Measurements from ENCODE around the gene NOTCH3.

NOTCH3 gene

DNA sequence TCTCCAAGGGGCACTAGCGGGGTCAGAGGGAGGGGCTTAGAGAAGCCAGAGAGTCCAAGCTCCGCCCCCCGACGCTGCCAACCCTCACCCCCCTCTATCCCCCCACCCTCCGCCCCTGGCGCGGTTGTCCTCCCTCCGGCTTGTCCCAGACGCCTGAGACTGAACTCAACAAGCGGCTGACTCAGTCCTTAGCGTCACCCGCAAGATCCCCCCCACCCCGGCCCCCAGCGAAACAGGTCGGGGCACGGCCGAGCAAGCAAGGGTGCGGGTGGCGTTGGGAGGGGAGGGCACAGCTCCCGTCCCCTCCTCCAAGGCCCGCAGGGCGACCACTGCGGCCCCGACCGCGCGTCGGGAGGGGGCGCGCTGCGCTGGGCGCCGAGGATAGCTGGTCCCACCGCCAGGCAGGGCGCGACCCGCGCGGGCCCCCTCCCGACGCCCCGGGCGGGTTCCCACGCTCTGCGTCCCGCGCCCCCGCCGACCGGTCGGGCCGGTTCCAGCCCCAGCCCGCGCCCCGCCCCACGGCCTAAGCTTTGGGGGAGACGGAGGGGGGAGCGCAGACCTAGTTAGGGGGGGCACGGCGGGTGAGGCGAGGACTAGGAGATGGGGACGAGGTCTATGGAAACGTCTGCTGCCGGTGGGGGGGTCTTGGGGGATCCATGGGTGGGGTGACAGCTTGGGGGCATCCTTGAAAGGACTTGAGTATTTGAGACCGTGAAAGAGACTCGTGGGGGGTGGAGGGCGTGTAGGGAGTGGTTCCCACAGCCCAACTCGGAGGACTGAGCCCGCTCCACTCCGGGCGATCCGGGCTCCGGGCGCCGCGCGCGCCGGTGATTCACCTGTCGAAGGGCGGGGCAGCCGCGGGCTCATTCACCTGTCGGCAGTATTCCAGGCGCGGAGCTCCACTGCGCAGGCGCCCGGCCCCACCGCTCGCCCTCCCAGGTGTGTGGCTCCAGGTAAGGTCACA, 5.1 kb downstream of the NOTCH3 start:
- DNase-seq, result peak in 1 of 2 donors; percentile 22

- no peak for DNase-seq
Observed at GRCh38 chr19:15194938-15195337, 5.9 kb downstream of the NOTCH3 start.

DNA sequence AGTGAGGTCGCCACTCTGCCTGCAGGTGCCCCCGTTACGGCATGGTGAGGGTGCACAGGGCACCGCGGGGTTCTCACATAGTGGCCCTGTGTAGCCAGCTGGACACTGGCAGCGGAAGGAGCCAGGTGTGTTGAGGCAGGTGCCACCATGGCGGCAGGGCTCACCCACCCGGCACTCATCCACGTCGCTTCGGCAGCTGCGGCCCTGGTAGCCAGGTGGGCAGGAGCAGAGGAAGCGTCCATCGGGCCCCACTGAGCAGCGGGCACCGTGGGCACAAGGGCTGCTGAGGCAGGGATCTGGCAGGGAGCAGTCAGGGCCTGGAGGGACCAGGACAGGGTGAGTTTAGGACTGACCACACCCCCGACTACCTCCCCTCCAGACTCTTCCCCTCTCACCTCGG, 8.8 kb downstream of the NOTCH3 start:
- no peak for DNase-seq

- no peak for DNase-seq
Observed at GRCh38 chr19:15191514-15191913, 9.3 kb downstream of the NOTCH3 start.

- no peak for DNase-seq
Observed at GRCh38 chr19:15188851-15189250, 11.9 kb downstream of the NOTCH3 start.

GRCh38 chr19:15187026-15188007, 13.5 kb downstream of the NOTCH3 start:
- no peak for DNase-seq

GRCh38 chr19:15185188-15185587, 15.6 kb downstream of the NOTCH3 start:
- no peak for DNase-seq

DNA sequence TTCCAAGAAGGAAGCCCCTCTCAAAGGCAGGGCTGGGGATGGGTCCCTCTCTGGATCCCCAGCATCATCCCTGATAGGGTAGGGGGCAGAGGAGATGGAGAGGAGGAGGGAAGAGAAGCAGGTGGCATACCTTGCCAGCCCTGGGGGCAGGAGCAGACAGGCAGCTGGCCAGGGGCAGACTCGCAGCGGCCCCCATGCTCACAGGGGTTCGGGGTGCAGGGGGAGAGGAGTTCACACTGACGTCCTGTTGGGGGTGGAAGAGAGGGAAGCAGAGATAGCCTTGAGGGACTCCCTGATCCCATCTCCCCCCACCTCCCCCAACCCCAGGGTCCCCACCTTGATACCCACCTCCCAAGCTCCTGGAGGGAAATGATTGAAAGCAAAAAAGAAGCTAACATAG, 16.0 kb downstream of the NOTCH3 start:
- DNase-seq, result no peak

DNA sequence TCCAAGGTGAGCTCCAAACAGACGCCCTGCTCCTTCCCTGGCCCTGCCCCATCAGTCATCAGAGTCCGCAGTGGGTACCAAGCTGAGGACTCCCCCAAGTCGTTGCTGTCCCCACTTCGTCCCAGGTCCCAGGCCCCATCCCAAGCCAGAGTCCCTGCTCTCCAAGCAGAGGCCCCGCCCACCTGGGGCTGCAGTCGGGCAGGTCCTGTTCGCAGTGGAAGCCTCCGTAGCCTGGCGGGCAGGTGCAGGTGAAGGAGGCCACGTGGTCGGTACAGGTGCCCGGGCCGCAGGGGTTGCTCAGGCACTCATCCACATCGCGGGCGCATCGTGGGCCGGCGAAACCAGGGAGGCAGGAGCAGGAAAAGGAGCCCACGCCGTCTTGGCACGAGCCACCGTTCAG, 19.4 kb downstream of the NOTCH3 start:
- no peak for DNase-seq

DNA sequence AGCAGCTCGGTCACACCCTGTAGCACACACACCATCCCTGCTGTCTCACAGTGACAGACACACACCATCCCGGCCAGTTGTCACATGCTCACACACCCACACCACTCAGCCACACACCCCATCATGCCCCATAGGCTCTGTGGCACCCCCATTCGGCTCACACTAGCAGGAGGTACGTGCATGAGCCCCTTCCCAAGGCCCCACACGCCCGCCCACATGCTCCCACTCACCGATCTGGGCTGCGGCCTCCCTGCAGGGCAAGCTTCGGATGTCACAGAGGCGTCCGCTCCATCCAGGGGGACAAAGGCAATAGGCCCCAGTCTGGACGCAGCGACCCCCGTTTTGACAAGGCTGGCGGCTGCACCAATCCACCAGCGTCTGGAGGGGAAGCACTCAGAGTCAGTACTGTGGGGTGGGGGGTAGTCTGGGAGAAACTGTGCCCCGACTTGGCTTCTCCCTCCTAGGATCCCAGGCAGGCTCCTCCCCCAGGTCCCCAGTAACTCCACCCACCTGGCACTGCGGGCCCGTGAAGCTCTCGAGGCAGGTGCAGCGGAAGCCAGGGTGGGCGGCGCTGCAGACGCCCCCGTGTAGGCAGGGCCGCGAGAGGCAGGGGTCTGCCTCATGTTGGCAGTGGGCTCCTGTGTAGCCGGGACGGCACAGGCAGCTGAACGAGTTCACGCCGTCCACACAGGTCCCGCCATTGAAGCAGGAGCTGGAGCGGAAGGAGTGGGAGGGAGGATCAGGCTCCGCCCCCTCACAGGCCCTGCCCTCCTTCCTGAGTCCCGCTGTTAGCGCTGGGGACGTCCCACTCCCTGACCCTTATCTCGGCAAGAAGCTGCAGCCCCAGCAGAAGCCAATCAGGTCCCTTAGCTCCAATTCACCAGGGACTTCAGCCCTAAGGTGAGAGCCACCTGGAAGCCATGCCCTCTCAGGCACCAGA, 20.1 kb downstream of the NOTCH3 start:
- no peak for DNase-seq

- DNase-seq, result no peak
Observed at GRCh38 chr19:15178629-15179308, 22.0 kb downstream of the NOTCH3 start.

GRCh38 chr19:15177269-15178116, 23.3 kb downstream of the NOTCH3 start:
- DNase-seq, result peak; percentile 82 to 88

DNA sequence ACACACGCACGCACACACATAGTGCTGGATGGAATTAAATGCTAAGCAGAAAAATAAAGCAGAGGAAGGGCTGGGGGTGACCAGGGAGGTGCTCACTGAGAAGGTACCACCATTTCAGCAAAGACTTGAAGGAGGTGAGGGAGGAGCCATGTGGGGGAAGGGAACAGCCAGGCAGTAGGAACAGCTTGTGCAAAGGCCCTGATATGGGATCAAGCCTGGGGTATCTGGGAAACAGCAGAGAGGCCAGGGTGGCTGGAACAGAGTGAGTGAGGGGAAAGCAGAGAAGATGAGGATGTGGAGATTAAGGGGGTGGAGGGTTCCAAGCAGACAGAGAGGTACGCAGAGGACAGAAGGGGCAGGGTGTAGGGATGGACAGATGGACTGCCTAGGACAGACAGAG, 25.2 kb downstream of the NOTCH3 start:
- no peak for DNase-seq

- no peak for DNase-seq
Observed at GRCh38 chr19:15173746-15174404, 26.9 kb downstream of the NOTCH3 start.

DNA sequence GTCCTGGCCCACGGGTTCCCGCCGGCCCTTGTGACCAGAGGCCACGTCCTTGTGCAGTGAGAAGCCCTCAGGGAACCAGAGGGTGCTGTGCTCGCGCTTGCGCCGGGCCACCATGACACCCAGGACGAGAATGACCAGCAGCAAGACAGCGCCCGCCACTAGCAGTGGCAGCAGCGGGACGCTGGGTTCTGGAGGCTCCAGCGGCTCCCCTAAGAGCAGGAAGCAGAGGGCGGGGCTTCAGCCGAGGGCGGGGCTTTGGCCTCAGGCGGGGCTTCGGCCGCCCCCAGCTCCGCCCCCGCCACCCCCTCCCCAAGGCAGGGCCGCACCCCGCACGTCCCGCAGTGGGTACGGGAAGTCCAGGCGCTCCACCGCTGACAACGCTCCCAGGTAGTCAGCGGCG, 30.4 kb downstream of the NOTCH3 start:
- DNase-seq, result no peak

- no peak for DNase-seq
Observed at GRCh38 chr19:15169541-15170285, 31.1 kb downstream of the NOTCH3 start.

DNA sequence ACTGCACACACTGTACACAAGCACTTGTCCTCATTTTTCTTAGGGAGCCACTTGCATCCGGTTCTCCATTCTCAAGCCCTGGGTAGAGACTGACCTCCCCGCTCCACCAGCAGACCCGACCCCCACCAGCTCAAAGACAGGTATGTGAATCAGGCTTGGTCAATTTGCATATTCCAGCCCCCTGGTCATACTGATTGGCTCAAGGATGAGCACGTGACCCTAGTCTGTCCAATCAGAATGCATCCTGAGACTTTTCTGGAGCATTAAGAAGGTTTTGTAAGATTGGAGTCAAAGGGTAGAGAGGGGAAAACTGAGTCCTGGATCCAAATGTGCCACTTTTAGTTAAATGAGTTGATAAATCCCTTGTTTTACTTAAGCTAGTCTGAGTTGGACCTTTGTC, 34.1 kb downstream of the NOTCH3 start:
- no peak for DNase-seq

DNA sequence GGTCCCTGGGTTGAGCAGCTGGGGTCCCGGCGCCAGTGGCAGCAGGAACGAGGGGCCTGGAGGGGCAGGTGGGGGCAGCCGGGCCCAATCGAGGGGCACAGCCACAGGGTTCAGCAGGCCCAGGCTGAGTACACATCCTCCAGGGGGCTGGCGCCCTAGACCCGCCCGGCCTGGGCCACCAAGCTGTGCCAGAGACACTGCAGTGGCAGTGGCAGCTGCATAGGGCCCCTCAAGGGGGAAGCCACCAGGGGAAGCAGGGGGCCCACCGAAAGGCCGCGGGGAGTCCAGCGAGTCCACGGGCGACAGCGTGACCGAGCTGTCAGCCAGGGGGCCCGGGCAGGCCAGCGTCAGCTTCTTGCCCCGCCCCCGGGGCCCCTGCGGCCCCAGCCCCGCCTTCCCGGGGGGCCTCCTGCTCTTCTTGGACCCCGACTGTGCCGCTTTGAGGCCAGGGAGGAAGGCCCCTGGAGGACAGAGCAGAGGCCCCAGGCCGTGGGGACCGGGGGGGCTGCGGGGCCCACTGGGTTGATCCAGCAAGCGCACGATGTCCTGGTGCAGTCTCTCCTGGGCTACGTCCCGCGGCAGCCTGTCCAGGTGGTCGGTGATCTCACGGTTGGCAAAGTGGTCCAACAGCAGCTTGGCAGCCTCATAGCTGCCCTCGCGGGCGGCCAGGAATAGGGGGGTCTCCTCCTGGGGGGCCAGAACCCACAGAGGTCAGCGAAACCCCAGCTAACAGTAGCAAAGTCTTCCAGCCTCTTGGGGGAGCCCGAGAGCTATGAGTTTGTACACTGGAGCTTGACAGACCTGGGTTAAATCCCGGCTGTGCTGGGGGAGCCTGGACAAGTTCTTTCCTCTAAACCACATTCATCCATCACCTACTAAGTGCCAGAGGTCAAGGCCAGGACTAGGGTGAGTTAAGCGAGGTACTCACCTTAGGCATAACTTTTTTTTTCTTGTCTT, 39.5 kb downstream of the NOTCH3 start:
- DNase-seq, result no peak

Measured in stimulated activated CD4-positive, alpha-beta T cell treated with anti-CD3 and anti-CD28 coated beads, Interleukin-2, amount 100 ng/mL, for 48 hours (primary cell).